HG02938 (cell line): Measurements from ENCODE around the gene MEGF6.

Source experiments
- ATAC-seq: cut with Tn5 transposase; IDR thresholded peaks from one replicate; pipeline ENCODE4 v1.9.1; 2021; ENCODE audit warnings: mild to moderate bottlenecking, moderate library complexity; ENCODE audit not compliant: unreplicated experiment

MEGF6 gene

DNA sequence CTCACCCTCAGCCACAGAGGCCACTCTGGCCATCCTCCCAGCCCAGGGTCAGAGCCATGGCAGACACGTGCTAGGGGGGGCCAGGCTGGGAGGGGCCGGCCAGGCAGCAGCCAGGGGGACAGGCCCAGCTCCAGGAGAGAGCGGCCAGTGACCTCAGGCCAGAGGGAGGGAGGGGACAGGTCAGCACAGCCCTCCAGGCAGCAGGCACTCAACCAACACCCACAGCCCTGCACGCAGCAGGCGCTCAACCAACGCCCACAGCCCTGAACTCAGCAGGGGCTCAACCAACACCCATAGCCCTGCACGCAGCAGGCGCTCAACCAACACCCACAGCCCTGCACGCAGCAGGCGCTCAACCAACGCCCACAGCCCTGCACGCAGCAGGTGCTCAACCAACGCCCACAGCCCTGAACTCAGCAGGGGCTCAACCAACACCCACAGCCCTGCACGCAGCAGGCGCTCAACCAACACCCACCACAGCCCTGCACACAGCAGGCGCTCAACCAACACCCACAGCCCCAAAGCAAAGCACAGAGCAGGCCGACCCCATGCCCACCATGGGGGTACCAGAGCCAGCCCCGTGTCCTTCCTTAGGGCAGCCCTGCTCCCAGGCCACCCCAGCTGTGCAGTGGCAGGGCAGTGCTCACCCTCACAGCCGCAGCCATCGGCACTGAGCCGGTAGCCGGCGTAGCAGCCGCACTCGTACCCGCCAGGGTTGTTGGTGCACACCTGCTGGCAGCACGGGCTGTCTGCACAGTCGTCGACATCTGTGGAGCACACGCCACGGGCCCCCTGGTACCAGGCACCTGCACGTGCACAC lies 101.0 kb downstream of the MEGF6 start:
- no peak for ATAC-seq

DNA sequence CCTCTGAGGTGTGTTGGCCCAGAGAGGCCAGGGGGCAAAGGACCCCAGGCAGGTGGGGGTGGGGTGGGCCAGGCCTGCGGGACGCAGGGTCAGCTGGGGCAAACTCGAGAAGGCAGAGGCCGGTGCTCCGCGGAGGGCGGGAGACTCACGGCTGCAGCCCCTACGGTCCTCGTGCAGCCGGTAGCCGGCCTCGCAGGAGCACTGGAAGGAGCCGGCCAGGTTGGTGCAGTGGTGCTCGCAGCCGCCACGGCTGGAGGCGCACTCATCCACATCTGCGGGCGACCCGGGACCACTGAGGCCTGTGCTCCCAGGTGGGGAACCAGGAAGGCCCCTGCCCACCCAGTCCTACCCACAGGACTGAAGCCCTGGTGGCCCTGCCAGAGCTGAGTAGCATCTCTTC lies 101.6 kb downstream of the MEGF6 start:
- no peak for ATAC-seq

DNA sequence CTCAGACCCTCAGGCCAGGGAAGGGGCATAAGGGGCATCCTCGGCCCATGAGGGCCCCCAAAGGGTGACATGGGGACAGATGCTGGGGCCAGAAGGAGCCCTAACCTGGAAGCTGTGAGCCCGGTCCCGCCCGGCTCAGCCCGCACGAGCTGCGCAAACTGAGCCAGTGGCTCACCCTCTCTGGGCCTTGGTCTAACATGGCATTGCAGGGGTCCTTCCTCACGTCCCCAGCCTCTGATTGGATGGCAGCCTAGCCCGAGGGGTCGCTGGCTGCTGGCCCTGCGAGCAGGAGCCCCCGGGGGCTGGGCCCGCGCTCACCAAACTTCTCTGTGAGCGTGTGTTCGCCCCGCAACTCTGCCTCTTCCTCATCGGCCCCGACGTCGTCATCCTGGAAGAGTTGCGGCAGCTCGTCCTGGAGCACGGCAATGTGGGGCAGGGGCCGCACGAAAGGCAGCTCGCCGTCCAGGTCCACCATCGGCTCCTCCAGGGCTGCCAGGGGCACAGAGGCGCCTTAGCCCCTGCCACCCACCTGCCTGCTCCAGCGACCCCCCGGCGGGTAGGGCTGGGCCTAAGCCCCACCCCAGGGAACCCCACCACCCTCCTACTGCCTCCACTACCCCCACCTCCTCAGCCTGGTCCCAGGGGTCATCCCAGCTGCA lies 102.4 kb downstream of the MEGF6 start:
- no peak for ATAC-seq

DNA sequence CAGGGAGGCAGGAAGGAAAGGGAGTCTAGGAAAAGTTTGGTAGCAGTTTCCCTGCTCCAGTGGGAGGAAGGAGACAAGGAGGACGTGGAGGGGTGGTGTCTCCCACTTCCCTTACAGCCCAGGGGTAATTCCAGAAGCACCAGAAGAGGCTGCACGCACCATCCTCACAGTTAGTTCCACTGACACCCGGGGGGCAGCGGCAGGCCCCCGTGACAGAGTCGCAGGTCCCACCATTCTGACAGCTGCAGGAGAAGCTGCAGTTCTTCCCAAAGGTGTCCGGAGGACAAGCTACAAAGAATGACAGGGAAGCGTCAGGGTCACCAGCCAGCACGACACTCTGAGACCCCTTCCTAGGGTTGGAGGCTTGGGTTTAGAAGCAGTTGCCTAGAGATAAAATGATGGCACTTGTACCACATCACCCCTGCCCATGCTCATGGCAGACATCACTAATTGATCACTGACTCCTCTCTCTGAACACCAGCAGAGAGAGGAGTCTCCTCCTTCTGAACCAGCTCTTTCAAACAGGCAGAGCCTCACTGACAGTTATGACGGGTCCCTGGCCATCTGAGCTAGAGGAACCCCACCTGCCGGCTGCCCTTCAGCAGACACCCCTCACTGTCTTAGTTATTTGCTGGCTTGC lies 103.6 kb downstream of the MEGF6 start:
- ATAC-seq, result no peak

DNA sequence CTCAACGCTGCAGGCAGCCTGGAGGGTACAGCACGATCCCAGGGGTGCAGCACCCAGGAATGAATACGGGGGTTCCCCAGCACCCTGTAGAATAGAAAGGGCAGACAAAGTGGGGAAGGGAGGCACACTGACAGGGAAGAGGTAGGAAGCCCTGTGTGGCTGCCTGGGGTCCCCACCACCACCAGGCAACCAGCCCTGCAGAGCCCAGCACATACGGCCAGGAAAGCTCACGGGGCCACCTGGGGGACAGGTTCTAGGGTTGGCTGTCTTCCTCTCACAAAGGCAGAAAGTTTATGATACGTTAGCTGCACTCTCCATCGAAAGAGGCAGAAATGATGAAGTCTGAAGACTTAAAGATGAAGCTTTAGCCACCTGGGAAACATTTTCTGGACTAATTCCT lies 104.4 kb downstream of the MEGF6 start:
- ATAC-seq, result no peak

DNA sequence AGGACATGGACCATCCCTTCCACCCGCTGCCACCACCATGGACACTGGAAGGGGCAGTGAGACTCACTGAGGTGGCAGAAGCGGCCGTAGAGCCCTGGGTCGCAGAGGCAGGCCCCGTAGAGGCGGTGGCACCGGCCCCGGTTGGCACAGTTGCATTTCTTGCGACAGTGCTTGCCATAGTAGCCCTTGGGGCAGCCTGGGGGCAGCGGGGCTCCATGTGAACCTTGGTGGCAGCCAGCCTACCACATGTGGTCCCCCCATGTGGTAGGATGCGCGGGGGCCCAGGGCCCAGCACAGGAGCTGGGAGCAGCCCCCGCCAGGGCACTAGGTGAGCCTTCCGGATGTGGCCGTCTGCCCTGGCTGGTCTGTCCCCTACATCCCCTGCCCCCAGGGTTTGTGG lies 105.3 kb downstream of the MEGF6 start:
- no peak for ATAC-seq

DNA sequence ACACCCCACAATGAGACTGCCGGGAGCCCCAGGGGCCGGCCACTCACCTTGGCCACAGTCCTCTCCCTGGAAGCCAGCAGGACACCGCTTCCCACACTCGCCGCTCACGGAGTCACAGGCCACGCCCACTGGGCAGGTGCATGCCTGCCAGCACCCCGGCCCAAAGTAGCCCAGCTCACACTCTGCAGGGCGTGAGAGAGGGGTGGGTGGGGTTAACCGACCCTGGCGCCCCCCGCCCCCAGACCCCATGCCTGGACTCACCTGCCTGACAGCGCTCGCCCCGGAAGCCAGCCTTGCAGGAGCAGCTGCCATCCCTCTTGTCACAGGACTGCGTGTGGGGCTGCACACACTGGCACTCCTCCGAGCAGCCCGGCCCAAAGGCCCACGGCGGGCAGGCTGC lies 106.1 kb downstream of the MEGF6 start:
- ATAC-seq, result no peak

DNA sequence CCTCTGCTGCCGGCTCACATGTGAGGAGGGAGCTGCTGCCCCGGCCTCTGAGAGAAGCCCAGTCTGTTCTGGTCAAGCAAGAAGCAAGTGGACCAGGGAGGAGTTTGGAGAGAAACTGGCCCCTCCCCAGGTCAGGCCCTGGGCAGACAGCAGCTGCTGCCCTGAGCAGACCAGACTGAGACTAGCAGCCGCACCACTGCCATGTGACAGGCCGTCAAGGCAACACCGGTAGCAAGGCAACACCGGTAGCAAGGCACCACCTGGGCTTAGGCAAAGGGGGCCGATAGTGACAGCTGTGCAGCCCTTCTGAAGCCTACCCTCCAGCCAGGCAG lies 106.5 kb downstream of the MEGF6 start:
- no peak for ATAC-seq

DNA sequence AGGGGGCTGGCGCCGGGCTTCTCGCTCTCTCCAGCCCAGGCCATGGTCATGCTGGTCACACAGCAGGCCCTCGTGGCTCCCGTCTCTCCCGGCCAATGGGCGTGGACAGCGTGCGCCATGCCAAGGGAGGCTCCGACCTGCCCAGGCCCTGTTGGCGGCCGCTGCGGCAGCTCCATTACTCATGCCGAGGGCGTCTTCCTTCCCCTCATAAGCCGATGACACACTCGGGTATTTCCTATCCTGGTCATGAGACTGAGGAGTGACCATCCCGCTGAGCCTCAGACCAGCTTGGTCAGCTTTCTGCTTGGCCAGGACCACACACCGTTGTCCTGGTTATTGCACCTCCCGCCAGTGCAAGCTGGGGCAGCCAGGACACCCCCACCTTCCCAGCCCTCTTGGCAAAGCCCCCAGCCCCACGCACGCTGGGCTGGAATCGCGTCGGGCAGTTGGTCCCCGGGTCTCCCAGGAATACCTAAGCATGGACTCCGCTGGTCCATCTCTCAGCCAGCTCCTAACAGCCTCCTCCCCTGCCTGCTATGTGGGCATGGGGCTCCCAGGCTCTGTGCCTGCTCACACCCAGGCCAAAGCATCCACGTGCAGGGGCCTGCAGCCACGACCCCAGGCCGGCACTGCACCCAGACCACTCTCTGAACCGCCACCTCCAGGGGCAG lies 107.0 kb downstream of the MEGF6 start:
- no peak for ATAC-seq

DNA sequence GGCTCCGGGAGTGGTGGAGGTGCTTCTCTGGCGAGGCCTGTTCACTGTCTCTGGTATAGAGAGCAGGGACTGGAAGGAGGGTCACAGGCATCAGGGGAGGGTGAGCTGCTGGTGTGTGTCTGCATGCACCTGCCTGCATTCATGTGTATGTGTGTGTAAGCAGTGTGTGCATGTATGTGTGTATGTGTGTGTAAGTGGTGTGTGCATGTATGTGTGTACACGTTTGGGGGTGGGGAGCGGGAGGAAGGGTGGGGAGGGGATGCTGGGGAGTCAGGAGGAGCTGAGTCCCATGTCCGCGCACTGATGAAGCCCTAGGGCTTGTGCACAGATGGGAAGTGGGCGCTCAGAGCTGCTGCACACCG lies 107.8 kb downstream of the MEGF6 start:
- ATAC-seq, result no peak

DNA sequence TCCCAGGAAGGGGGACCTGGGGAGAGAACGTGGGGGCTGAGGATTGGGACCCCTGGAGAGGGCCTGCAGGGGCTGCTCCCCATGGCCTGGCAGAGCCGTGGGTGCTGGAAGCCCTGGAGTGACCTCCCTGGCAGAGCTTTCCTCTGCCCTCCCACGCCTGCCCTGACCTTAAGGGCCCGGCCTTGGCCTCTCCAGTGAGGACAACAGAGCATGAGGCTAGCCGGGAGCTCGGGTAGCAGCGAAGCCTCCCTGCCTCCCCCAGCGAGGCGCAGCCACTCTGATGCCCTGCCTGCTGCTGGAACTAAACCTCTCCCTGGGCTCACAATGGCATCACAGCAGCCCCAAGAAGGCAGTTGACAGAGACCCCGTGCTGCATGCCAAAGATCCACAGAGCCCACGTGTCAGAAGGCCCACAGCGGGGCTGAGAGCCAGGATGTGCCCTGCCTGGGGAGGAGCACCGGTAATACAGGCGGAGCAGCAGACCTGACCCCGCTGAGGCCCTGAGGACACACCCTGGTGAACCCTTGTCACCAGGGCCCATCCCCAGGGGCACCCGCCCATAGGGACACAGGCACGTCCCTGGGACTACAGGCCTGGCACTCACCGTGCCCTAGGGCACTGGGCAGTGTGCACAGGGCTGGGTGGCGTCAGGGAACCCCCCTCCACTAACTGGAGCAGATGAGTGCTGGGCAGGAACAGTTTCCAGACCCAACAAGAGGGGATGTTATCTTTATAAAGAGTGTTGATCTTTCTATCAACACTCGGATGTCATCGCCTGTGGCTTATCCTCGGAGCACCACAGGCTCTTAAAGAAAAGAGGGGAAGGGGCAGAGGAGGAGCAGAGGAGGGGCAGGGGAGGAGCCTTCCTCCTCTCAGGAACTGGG lies 108.4 kb downstream of the MEGF6 start:
- ATAC-seq, result no peak

DNA sequence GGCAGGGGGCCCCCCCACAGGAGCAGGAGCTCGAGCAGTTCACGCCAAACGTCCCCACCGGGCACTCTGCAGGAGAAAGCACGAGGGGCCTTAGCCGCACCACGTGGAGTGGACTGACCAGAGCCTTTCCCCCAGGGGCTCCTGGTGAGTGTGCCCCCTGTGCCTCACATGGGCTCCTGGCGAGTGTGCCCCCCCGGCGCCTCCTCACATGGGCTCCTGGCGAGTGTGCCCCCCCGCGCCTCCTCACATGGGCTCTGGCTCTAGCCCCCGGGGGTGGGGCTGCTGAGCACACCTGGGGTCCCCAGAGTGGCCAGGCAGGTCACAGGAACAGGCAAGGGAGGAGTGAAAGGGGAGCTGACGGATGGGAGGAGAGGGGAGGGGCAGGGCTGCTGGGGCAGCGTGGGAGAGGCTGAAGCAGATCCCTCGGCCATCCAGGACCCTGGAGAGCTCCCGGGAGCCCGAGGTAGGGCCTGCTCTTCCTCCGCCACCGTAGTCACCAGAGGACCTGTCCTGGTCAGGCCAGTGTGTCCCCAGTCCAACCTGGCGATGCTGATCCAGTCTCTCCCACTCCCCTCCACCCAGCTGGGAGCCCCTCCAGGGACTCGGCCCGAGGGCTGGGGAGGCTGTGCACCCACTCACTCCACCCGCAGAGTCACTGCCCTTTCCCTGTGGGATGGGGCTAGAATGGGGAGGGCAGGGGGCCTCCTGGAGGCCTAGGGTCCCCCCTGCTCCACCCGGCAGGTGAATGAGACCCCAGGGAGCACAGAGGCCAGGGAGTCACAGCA lies 109.3 kb downstream of the MEGF6 start:
- no peak for ATAC-seq

DNA sequence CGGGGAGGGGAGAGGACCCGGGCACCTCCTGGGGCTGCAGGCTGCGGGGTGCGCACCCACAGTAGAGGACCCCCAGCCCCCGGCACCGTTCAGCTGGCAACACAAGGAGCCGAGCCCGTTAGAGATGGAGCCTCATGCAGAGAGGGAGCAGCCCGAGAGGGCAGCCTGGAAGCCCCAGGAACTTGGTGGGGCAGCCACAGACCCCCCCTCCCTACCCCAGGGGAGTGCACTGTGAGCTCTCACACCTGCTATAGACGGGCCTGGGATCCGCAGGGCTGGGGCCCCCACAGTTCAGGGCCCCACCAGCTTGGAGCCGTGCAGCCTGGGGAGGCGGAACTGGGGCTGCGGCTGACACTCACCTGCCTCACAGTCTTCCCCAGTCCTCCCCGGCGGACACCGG lies 109.9 kb downstream of the MEGF6 start:
- no peak for ATAC-seq

DNA sequence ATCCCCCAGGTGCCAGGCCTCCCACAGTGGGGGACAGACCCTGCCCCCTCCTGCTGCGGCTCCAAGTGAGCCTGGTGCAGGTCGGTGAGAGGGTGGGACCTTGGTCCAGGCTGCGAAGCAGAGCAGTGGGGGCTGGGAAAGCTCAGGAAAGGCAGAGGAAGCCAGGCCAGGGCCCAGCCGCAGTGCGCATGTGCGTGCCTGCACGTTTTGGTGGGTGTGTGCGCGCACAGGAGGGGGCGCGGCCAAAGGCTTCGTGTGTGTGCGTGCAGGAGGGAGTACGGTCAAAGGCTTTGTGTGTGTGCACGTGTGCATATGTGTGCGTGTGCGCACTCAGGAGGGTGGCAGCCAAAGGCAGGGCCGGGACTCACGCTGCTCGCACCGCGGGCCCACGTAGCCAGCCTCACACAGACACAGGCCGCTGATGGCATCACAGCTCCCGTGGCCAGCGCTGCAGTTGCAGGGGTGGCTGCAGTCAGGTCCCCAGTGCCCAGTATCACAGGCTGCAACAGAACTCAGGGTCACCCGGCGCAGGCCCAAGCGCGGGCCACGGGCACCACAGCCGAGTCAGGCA lies 111.0 kb downstream of the MEGF6 start:
- ATAC-seq, result no peak

DNA sequence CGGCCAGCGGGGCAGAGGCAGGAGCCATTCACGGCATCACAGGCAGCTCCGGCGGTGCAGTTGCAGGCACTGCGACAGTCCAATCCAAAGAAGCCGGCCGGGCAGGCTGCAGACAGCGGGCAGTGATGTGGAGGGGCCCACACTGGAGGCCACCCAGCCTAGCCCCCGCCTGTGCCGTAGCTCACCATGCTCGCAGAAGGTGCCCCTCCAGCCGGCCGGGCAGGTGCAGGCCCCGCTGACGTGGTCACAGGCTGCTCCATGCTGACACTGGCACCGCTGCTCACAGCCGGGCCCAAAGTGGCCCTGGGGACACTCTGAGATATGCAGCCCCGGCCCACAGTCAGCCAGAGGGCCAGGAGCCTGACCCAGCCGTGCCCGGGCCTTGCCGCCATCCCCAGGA lies 111.7 kb downstream of the MEGF6 start:
- ATAC-seq, result no peak

DNA sequence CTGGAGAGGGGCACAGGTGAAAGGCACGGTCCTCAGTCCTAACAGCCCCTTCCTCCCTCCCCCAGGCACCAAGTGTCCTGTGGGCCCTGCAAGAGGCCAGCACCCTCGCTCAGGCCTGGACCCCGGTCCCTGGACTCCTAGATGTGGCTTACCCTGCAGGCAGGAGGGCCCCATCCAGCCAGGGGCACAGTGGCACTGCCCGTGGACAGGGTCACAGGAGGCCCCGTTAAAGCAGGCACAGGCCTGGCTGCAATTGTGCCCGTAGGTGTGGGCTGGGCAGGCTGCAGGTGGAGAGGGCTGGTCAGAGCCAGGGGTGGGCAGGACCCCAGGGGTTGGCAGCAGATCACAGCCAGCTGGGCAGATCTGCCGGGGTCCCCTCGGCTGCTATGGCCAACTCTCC lies 112.3 kb downstream of the MEGF6 start:
- no peak for ATAC-seq

DNA sequence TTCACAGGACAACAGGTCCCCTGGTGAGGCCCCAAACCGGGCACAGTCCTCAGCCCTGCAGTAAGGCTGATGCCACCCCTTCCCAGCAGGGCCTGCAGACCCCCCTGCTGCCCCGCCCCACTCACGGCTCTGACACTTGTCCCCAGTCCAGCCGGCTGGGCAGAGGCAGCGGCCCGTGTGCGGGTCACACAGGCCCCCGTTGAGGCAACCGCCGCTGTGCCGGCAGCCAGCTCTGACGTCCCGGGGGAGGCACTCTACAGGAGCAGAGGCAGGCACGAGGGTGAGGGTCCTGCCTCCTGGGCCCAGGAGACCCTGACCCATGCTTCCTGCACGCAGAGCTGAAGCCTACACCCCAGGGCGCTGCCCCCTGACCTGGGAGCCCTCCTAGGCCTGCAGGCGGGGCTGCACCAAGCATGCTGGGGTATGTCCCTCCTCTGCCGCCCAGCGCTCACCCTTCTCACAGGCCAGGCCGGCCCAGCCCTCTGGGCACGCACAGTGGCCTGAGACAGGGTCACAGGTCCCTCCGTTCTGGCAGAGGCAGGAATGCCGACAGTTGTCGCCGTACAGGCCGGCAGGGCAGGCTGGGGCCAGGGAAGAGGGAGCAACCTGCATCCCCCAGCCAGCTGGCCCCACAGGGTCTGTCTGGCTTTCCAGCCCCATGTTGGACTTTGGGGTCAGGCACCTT lies 112.9 kb downstream of the MEGF6 start:
- no peak for ATAC-seq

DNA sequence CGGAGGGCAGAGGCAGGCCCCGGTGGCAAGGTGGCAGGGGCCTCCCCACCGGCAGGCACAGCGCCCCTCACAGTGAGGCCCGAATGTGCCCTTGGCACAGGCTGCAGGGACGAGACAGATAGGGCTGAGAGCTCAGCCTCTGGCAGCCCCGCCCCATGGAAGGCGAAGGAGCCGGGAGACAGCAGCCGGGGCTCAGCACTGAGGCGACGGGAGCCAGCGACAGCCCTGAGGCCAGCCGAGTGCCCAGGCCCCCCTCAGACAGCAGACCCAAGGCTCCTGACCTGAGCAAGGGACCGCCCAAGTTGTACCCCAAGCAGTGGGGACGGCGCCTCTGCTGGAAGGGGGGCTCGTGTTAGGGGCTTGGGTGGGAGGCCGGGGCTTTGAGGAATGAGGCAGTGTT lies 113.8 kb downstream of the MEGF6 start:
- ATAC-seq, result no peak

DNA sequence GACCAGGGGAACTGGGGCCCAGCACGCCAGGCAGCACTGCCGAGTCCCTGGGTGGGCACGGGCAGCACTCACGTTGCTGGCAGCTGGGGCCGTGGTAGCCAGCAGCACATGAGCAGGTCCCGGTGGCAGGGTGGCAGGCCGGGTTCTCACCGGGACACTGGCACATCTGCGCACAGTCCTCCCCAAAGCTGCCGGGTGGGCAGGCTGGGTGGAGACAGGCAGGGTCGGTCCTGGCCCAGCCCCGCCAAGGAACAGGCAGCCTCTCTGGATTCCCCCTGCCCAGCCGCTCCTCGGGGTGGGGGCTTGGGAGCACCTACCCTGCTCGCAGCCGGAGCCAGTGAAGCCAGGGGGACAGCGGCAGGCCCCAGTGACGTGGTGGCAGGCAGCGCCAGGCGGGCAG lies 114.4 kb downstream of the MEGF6 start:
- no peak for ATAC-seq
